K562 (cell line): ENCODE measurements around the gene DYRK1A. TPM values are rescaled to one million over a fixed set of nuclear protein-coding genes. Genes with fewer than 3 reads are reported as not detected.

Experiments
- CBFA2T2 ChIP-seq: fragments of 450-650 bp; conservative IDR thresholded peaks from 2 replicates; pipeline ENCODE4 v1.6.1; 2017; ENCODE audit warnings: mild to moderate bottlenecking
- CEBPG ChIP-seq, 3 experiments: fragments of 200-800 bp in 1 of 3; sonication (Bioruptor generic) in 1 of 3; sonication (generic) in 1 of 3; formaldehyde crosslinking in 1 of 3; IDR thresholded peaks in 2 of 3; conservative IDR thresholded peaks in 1 of 3; 2 replicates each; pipeline versions ENCODE4 v1.6.1 to v1.8.0; 2016 to 2022; ENCODE audit warnings: missing compliant biosample characterization in 2 of 3, missing genetic modification characterization in 2 of 3, mild to moderate bottlenecking in 1 of 3, missing genetic modification reagents in 1 of 3
- CHD4 ChIP-seq: fragments of 200-600 bp; sonication (generic); IDR thresholded peaks from 3 replicates; pipeline ENCODE4 v1.6.1; 2012; ENCODE audit warnings: low read depth, mild to moderate bottlenecking, mixed read lengths, low read length, inconsistent platforms; ENCODE audit not compliant: insufficient read depth, insufficient replicate concordance, poor library complexity, severe bottlenecking
- ELF1 ChIP-seq: fragments of 200-800 bp; sonication (Bioruptor generic); IDR thresholded peaks from 2 replicates; pipeline ENCODE4 v1.6.1; 2016; ENCODE audit warnings: missing genetic modification characterization, missing compliant biosample characterization
- GATAD2B ChIP-seq: fragments of 450-650 bp; IDR thresholded peaks from 2 replicates; pipeline ENCODE4 v1.6.1; 2017; ENCODE audit warnings: mild to moderate bottlenecking, borderline replicate concordance
- ILF3 ChIP-seq: fragments of 450-650 bp; IDR thresholded peaks from 2 replicates; pipeline ENCODE4 v1.6.1; 2018; ENCODE audit warnings: antibody characterized with exemption, mild to moderate bottlenecking, moderate library complexity, borderline replicate concordance
- JUN ChIP-seq, 2 experiments: sonication (generic) in 1 of 2; formaldehyde crosslinking in 1 of 2; IDR thresholded peaks; 2 replicates each; pipeline versions ENCODE4 v1.6.1 to v1.8.0; 2012 to 2022; ENCODE audit warnings: borderline replicate concordance in 2 of 2, mild to moderate bottlenecking in 2 of 2, improper control_type of control experiment in 1 of 2, low read depth in 1 of 2, low read length in 1 of 2, missing genetic modification reagents in 1 of 2
- MLX ChIP-seq, 2 experiments: fragments of 450-650 bp in 1 of 2; sonication (generic) in 1 of 2; formaldehyde crosslinking; conservative IDR thresholded peaks; 2 replicates each; pipeline versions ENCODE4 v1.4.0 to v1.8.1; 2020 to 2022; ENCODE audit warnings: mild to moderate bottlenecking in 1 of 2, missing genetic modification reagents in 1 of 2
- NR4A1 ChIP-seq, 2 experiments: fragments of 250-450 bp in 1 of 2; fragments of 450-650 bp in 1 of 2; sonication (Bioruptor Pico) in 1 of 2; IDR thresholded peaks; 2 replicates each; pipeline versions ENCODE4 v1.4.0 to v1.6.1; 2016 to 2020; ENCODE audit warnings: mild to moderate bottlenecking in 2 of 2, missing compliant biosample characterization in 1 of 2, missing genetic modification characterization in 1 of 2, moderate library complexity in 1 of 2
- REST ChIP-seq, 2 experiments: fragments of 450-650 bp; formaldehyde crosslinking in 1 of 2; IDR thresholded peaks; 2 replicates each; pipeline versions ENCODE4 v1.4.0 to v1.6.1; 2014 to 2020; ENCODE audit warnings: mild to moderate bottlenecking in 2 of 2, borderline replicate concordance in 1 of 2, low read depth in 1 of 2
- TARDBP ChIP-seq: fragments of 450-650 bp; IDR thresholded peaks from 2 replicates; pipeline ENCODE4 v1.6.1; 2016
- TRIM24 ChIP-seq, 2 experiments: fragments of 450-650 bp; IDR thresholded peaks; 2 replicates each; pipeline ENCODE4 v1.6.1; 2016
- ZNF253 ChIP-seq: fragments of 250-450 bp; sonication (Bioruptor Pico); conservative IDR thresholded peaks from 2 replicates; pipeline ENCODE4 v1.6.1; 2021; ENCODE audit warnings: mild to moderate bottlenecking
- polyA plus RNA-seq, 8 experiments: library from polyadenylated mRNA; depleted of rRNA in 4 of 8; stranded (reverse) in 5 of 8; unstranded in 3 of 8; fragments of >200 nt; fragmentation: Nextera tagmentation in 2 of 8; fragmentation: Illumina TruSeq in 1 of 8; extraction: Ambion mirVana in 2 of 8; extraction: Trizol in 1 of 8; gene quantifications; 2 replicates each; pipeline versions ENCODE4 v1.2.1 to v1.2.3, GENCODE V29; 2011 to 2014; ENCODE audit warnings: inconsistent platforms in 1 of 8, missing spikeins in 1 of 8
- total RNA-seq, 7 experiments: library from RNA; depleted of rRNA in 6 of 7; stranded (reverse); fragments of >200 nt in 6 of 7; fragmentation: Illumina TruSeq in 2 of 7; extraction: Trizol in 2 of 7; gene quantifications; 2 replicates each; pipeline versions ENCODE4 v1.2.1 to v1.2.3, GENCODE V29; 2011 to 2021; ENCODE audit warnings: low replicate concordance in 1 of 7
- TF ChIP-seq, protein P1 (sequence below): sonication (generic); IDR thresholded peaks from 2 replicates; pipeline ENCODE4 v1.6.1; 2016

Gene DYRK1A
- total and polyA plus RNA-seq, 9 of the 15 experiments (the other 6 are each of a cell fraction or from before 2014, with no cell fraction given): 3.7 to 64.8 (median 42.3) TPM

DNA sequence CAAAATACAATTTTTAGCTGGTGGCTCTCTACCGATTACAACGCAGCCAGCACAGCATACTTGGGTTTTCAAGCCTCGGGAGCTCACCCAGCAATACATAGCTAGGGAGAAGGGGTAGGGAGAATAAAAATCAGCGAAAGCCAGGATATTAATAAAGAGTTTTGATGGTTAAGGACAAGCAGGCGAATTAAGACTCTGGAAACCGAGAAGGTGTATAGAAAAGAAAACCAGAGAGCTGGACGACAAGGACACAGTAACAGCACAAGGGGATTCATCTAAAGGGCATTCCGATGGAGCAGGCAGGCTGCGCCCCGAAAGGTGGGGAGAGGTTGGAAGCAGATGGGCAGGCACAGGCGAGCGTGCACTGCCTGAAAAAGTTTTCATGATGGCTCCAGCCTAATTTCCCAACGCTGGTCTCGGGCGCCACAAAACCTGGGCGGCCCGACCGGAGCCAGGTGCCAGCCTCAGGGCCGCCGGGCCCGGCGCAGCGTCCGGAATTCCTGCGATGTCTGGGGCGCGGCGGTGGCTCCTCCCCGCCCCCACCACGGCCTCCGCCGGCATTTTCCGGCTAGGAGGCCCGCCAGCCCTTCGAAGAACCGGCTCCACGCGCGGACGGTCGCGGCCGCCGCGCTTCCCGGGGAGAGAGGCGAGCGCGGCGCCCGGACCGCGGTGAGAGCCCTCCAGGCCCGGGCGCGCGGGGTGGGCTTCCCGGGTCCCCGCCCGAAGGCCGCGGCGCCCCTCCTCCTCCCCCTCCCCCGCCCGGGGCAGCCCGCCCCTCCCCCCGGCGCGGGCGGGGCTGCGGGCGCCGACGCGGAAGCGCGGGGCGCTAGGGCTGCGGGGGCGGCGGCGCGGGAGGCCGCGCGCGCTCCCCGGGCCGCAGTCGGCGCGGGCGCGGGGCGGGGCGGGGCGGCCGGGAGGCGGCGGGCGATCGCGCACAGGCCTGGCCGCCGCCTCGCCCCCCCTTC, 774 bp upstream of the DYRK1A start (continued):
- no peak for TF ChIP-seq CBFA2T2
- TF ChIP-seq JUN (IDR thresholded peaks at IDR 0.05; ENCODE audit: borderline replicate concordance, low read depth, low read length): no peak
- no peak for TF ChIP-seq JUN (CRISPR knock-in tag; IDR thresholded peaks at IDR 0.05; ENCODE audit: borderline replicate concordance)
- TF ChIP-seq NR4A1 (CRISPR knock-in tag; IDR thresholded peaks at IDR 0.05): peak; percentile 91; the same call in 1 of the 2 replicates
- 0 out of 2 replicates have a peak, but pooled peaks have one; percentile 60 for TF ChIP-seq NR4A1 (tag; IDR thresholded peaks at IDR 0.05)
- TF ChIP-seq ZNF253: no peak
- peak; percentile 88; the same call in 1 of the 2 replicates for TF ChIP-seq GATAD2B
- TF ChIP-seq REST (IDR thresholded peaks at IDR 0.05; ENCODE audit: borderline replicate concordance): peak; percentile 86
- TF ChIP-seq REST (CRISPR knock-in tag; IDR thresholded peaks at IDR 0.05; ENCODE audit: low read depth): peak; percentile 67; the same call in 1 of the 2 replicates
- TF ChIP-seq ELF1: peak; percentile 89
- TF ChIP-seq CHD4: no peak
- no peak; the same call in 1 of the 2 replicates for TF ChIP-seq ILF3
- TF ChIP-seq CEBPG (CRISPR knock-in tag; IDR thresholded peaks at IDR 0.05): no peak
- peak in 1 of 2 experiments; percentile 15; a peak in 1 of 4 replicates for TF ChIP-seq CEBPG (tag; conservative IDR thresholded peaks at IDR 0.05 in 1 of 2, IDR thresholded peaks at IDR 0.05 in 1 of 2)
- TF ChIP-seq TRIM24 (IDR thresholded peaks at IDR 0.05): no peak
- TF ChIP-seq MLX (CRISPR knock-in tag; conservative IDR thresholded peaks at IDR 0.05): no peak
- TF ChIP-seq, protein P1, sequence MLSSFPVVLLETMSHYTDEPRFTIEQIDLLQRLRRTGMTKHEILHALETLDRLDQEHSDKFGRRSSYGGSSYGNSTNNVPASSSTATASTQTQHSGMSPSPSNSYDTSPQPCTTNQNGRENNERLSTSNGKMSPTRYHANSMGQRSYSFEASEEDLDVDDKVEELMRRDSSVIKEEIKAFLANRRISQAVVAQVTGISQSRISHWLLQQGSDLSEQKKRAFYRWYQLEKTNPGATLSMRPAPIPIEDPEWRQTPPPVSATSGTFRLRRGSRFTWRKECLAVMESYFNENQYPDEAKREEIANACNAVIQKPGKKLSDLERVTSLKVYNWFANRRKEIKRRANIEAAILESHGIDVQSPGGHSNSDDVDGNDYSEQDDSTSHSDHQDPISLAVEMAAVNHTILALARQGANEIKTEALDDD: no peak
- no peak for TF ChIP-seq TARDBP
